IPS DF 4.7 (cell line): ENCODE measurements around the gene ZBTB26.

Source experiments
- DNase-seq: peaks from one replicate; pipeline ENCODE4 v3.0.0-alpha.2; 2013; ENCODE audit warnings: low spot score; ENCODE audit errors: extremely low read depth

The ZBTB26 gene, protein sequence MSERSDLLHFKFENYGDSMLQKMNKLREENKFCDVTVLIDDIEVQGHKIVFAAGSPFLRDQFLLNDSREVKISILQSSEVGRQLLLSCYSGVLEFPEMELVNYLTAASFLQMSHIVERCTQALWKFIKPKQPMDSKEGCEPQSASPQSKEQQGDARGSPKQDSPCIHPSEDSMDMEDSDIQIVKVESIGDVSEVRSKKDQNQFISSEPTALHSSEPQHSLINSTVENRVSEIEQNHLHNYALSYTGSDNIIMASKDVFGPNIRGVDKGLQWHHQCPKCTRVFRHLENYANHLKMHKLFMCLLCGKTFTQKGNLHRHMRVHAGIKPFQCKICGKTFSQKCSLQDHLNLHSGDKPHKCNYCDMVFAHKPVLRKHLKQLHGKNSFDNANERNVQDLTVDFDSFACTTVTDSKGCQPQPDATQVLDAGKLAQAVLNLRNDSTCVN

DNA sequence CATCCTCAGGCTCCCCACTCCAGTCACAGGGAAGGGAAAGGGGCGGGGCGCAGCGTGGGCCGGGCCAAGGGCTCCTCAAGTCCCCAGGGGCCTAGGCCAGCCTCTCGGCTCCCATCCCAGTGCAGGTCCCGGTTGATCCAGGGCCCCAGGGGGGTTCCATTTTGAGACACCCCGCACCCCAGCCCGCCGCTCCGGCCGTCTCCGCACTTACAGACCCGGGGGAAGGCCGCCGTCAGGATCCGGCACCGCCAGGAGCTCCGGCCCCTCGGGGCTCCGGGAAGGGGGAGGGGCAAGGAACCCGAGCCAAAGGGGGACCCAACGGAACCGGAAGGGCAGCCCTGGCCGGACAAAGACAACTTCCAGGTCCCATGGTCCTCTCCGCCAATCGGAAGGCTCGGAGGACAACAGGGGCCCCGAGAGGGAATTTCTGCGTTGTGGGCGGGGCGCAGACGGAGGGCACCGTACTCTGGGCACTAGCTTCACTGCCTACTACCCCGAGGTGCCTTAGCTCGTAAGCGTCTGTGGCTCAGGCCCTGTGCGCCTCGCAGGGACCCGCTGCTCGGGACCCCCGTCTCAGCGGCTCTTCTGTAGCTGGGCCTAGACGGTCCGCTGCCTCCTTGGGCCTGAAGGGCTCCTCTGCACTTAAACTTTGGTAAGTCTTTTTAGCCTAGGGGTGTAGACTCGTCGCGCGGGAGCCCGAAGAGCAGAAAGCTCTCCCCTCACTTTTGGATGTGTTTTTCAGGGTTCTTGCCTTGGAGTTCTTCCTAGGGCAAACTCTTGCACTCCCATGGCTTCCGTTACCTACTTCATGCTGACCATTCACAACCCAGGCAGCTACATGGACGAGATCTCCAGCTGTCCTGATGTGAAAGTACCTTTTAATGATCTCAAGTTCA lies at the start of gene ZBTB26:
ZBTB26 (minus strand) TSS at position 287 of the 896 bp plus-strand sequence. CDS start 11,578 bp downstream, outside the sequence.
- DNase-seq, result peak; percentile 94

DNA sequence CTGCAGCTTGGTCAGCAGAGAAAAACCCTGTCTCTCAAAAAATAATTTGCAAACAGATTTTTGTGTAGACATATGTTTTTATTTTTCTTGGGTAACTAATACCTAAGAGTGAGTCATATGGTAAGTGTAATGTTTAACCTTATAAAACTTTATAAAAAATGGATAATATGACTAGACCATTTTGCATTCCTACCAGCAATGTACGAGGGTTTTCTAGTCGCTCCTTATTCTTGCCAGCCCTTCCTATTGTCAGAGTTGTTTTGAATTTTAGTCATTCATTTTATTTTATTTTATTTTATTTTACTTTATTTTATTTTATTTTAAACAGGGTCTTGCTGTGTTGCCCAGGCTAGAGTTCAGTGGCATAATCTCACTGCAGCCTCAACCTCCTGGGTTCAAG lies 47.3 kb upstream of the ZBTB26 start:
- DNase-seq, result no peak

DNA sequence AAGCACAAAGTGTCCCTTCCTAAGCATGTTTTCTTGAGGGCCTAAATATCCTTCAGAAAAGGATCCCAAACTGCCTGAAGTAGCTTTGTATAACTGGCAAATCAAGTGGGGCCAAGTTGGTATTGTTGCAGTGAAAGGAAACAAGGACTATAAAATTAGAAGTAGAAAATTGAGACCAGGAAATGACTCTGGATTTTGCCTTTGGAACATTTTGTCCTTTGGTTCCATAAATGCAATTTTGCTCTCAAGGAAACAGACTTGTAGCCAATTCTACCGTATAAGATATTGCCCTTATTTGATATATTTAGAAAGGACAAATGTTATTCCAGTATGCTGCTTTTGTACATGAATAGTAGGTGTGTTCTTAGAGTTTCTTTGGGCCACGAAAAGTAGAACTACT lies 43.9 kb upstream of the ZBTB26 start:
- no peak for DNase-seq

DNA sequence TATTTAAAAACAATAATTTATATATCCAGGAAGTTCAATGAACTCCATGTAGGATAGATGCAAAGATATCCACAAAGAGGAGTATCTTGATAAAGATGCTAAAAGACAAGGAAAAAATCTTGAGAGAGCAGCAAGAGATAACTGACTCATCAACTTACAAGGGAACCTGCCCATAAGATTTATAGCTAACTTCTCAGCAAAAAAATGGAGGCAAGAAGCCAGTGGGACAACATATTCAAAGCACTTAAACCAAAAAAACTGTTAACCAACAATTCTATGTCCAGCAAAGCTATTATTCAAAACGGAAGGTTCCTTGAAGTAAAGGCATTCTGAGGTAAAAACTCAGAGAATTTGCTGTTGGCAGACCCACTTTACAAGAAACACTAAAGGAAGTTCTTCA lies 29.8 kb upstream of the ZBTB26 start:
- DNase-seq, result no peak

DNA sequence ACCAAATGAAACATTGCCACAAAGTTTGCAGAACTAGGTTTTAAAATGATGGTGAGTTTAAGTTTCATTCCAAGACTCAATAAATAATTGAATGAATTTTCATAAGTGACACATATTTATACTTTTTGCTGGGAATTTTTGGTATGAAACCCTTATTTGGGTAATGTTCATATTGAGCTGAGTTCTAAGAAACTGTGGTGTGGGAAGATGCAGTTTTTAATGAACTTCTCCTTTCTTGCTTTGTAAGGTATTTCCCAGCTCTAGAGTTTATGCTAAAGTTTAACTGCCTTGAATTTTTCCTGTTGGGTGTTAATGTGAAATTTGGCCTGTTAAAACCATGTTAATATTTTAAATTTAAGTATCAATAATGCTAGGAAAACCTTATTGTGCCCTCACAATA lies 24.6 kb upstream of the ZBTB26 start:
- no peak for DNase-seq

DNA sequence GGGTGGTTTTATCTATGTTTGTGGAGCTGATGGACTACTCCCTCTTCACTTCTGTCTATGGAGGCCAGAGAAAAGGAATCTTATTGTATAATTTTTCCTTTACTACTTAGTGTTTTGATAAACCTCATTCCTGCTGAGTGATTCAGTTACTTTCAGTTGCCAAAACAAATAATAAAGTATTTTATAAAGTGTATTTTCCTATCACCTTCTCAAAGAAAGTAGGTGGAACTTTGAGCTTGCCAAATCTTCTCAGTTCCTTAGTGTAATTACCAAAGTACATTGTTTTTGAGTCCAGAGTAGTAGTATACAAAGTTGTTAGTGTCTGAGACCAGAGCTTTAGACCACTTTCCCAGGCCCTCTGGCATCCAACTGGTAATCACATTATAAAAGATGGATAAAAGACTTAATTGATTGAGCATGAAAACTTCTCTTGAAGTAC lies 23.0 kb upstream of the ZBTB26 start:
- DNase-seq, result no peak

DNA sequence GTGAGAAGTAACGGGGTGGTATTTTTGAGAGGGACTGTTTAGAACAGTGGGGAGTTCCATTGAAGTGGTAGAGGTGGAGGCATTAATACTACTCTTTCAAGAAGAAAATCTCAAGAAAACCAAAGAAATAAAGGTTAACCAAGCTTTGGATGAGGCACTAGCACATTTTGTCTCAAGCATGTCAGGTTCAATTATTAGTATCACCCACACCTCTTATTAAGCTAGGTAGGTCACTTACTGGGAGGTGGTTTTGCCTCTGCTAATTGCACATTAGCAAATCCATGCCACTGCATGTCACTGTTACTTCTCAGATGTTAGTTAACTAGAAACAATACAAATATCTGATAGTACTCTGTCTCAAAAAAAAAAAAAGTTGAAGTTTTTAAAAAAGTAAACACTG lies 19.7 kb upstream of the ZBTB26 start:
- no peak for DNase-seq

DNA sequence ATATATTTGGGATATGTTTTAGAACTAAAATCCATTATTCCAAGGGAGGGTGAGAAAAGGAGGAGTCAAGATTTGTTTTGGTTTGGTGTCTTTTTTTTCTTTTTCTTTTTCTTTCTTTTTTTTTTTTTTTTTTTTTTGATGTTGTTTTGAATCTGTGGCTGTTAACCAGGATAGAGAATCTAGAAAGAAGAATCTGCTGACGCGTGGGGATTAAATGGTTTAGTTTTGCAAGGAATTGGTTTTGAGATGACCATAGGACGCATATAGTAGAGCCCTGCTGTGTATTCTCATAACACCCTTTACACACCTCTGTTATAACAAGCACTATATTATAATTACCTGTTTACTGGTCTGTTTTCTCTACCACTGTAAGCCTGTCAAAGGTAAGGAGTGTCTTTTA lies 19.0 kb upstream of the ZBTB26 start:
- DNase-seq, result no peak

DNA sequence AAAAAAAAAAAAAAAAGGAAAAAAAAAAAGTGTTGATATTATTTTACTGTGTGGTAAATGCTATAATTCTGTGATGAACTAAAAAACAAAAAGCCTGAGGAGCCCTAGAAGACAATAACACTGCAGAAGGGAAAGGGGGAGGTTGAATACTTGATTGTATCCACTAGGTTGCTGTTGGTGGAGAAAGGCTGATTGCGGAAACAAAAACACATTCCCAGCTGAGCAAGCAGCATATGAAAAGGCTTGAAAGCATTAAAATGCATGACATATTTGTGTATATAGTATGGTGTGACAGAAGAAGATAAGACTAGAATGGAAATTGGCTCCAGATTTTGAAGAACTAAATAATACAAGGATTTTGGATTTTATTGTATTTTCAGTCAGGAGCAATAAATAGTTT lies 18.4 kb upstream of the ZBTB26 start:
- no peak for DNase-seq

DNA sequence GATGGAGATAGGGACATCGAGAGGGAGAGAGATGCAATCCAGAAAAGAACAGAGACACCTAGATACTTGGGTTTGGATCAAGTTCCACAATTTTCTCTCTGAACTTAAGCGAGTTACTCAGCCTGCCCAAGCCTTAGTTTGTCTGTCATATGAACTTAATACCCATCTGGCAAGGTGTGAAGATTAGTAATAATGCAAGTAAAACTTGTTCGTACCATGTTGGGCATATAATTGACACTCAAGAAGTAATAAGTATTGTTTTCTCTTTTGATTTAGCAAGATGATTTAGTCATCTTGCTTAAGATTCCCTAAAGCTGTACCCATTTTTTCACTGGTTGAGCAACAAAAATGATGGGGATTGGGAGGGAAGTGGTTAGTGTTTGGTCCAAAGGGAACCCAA lies 17.0 kb upstream of the ZBTB26 start:
- no peak for DNase-seq

DNA sequence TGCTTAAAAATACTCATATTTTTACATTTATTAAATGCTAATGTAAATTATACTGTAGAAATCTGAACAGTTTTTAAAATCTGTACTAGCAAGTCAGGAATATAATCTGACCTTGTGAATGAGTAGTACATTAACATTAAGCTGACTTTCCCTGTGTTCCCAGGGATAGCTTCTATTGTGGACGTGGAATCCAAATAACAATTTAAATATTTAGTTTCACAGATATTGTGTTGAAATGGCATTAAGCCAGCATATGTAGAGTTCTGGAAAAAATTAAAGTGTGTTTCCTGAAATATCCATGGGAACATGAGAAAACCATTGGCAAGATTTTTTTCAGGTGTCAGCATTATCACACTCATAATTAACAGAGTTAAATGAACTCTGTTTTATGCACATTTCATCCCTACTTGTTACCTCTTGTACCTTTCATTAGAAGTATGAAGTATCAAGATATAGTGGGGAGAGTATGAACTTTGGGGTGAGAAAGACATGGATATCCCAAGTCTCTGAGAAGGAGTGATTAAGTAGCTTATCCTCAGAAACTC lies 15.2 kb upstream of the ZBTB26 start:
- DNase-seq, result no peak

DNA sequence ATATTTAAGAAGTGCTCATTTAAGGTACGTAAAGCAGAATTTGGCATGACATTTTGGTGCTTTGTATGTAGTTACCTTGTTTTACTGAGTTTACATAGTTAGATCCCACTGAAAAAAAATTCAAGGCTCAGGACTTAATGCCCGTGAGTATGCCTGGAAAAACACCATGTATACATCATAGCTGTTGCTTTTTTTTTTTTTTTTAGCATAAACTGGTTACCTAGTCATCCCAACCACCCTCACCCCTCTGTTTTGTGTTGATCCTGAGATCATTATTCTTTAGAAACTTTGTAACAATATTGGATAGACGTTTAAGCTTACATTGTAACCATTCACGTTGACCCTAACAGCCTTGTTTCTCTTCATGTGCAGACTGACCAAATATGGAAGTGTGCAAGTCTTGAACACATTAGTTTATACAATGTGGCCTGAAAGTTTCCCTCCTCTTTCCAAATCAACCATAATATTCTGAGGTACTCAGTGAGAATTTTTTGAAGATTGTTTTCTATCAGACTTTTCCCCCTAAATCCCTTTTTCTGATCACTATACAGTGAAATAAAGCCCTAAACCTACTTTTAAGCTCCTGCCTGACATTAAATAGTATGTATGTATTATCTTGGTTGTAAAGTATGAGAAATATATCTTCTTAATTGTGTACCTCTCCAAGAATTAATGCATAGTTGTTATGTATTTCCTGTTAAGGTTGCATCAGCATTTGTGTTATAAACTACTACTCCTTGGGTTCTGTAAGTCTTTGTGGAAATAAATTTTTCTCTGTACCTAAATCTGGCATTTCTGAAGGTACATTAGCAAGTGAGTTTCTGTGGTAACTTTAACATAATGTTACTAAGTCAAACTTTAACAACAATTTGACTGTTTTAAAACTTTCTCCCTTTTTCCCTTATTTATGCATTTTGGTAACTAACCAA lies 13.9 kb upstream of the ZBTB26 start:
- DNase-seq, result no peak

DNA sequence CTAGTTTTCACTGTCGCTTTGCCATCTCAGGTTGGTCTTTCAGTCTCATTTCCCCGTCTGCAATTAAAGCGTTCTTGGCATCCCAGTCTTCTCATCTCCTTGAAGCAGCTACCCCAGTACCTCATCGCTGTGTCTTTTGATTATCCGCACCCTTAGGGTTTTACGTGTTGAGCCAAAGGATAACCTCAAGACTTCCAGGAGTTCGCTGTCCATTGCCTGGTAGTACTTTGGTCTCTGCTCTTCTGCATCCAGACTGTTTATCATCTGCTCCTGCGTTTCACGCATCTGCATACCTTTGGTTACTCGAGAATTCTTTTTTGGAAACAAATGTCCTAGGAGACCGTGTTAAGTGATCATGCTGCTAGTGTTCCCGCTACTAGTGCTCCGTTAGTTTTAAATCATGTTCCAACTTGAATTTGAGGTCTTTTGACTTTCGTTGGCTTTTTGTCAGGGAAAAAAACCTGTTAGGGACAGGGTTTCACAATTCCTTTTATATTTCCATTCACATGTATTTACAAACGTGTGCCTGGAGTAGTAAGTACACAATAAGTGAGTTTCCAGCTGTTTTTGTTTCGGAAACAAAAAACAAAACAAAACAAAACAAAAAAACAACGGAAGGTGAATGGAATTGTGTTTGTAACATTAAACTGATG lies 10.4 kb upstream of the ZBTB26 start:
- no peak for DNase-seq

DNA sequence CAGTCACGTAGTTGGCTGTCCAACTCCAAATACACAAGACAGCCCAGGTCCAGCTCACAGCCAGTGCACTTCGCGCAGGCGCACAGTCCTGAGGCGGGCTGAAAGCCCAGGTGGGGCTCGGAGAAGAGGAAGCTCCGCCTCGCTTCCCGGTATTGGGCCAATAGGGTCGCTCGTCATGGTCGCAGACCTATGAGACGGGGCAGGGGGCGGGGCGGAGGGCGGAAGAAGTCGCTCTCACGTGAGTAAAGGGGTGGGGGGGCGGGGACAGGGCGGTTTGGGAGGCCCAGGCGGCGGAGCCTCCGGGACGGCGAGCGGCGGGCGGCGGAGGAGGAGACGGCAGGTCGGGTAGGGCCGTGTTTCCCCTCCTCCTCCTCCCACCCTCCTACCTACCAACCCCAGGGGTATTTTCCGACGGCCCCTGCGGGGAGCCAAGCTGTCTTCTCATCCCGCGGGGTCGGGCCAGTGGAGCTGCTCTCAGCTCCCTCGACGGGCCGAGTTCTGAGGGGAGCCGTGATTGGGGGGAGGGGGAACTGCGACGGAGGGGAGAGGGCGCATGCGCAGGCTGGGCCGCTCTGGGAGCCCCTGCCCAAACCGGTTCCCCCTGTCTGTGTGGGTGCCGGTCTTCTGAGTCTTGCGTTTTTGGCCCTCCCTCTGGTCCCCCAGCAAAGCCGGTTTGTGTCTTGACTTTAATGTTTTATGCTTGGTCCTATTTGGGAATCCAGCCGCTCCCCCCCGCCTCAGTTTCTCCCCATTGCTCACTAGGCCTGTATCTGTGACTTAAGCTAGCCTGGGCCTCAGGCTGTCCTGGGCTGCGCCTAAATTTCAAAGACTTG lies 9.7 kb upstream of the ZBTB26 start, which contains the start of gene RABGAP1:
RABGAP1 (plus strand) TSS at position 272 of the 833 bp plus-strand sequence. CDS start 16,040 bp downstream, outside the sequence.
- DNase-seq, result peak; percentile 90

DNA sequence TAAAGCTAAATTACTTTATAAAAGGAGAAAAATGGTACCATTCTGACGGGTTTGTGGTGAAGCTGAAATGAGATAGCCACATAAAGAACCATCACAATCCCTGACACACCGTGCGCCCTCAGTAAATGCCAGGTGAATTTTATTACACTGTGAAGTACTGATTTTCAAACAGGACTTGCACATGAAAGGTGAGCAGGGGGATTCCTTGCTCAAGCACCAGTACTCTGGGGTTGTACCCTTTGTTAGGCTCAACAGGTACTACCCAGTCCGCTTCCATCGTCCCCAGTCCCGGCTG lies 9.1 kb upstream of the ZBTB26 start:
- no peak for DNase-seq

DNA sequence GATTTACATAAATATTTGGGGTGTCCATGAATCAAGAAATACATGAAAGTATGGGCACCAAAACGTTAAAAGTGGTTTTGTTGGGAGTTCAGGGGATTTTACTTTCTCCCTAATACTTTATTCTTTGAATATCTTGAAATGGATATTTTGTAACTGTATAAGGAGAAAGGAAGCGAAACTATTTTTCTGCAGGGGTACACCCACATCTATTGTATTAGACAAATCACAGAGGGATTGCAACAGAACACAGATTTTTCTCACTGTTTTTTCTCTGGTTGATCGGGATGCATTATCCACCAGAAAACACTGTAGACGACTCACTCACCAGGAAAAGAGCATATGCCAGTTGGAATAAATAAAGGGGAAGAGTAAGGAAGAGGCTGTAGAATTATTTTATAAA lies 8.3 kb upstream of the ZBTB26 start:
- no peak for DNase-seq

DNA sequence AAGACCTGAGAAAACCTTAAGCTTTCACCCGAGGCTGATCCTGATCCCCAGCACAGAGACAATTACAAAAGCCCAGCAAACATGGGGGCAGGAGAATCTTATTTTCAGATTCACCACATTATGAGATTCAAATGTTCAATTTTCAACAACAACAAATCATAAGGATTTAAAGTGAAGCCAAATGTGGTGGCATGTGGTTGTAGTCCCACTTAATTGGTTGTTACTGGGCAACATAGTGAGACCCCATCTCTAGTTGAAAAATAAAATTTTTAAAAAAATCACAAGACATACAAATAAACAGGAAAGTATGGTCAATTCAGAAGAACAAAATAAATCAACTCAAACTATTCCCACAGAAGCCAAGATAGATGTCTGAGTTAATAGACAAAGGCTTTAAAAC lies 5.6 kb upstream of the ZBTB26 start:
- DNase-seq, result no peak

DNA sequence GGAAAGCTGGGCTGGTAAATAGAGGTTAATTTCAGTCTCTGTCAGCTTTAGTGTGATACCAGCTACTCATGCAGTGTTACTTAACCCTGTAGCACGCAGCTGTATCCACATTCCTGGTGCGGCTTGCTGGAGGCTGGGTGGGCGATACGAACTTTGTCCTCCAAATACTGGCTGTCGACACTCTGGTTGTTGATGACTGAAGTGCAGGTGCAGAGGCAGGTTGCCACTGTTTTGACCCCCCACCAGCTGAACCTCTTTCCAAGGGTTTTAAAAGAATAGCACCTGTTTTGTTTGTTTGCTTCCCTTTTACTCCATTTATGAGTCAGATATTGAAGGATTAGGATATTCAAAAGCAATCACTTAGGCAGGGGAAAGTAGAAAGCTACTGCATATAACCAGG lies 5.2 kb upstream of the ZBTB26 start:
- DNase-seq, result no peak

DNA sequence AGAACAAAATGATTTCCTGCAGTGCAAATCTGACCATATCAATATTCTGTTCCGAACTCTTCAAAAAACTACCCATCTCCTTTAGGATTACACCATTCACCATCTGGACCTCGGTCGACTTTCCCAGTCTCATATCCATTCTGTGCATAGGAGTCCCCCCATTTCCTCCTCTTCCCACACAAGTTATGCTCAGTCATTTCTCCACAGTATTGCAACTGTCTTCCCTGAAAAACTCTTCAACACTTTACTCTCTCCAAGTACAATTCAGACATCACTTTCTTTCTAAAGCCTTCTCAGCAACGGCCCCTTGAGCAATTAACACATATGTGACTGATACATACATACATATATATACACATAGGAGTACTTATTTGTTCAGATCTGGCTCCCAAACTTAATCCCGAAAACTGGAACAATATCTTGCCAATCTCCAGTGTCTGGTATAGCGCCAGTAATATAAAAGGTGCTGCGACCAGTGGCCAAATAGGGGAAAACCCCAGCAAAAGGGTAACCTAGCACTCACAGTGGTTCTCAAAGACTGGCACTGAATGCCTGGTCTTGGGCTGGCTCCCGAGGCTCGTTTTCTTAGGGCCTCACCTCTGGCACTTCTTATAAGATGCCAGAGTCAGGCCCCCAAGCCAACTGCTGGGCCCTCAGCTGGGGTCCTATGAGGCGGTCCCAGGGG lies 629 bp downstream of the ZBTB26 start:
- no peak for DNase-seq
